ENCODE data around the gene PTPN20. TPM values are rescaled to one million over a fixed set of nuclear protein-coding genes. Genes with fewer than 3 reads are reported as not detected.

PTPN20 gene
- total and polyA plus RNA-seq, 5 donors, result 6.7 to 26.6 (median 18.7) TPM

DNA sequence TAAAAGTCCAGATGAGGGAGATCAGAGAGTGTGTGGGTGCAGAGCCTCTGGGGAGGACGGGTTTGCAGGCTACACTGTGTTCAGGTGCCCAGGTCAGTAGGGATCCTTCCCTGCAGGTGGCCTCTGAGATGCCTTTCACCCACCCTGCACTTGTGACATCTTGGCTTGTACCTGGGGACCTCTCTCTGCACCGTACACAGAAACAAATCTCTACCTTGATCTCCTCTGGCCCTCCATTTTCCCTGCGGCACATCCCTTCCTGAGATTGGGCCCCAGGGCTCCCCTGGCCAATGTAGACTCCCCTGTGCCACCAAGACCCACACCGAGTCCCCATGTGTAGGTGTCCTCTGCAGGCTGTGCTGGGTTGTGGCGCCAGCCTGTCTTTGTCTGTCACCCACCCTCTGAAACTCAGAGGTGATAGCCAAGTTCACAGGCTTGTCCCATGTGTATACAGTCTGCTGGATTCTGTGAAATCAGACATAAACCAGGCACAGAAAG is 140.6 kb downstream of the PTPN20 start:
- Histone ChIP-seq H3K27me3 (ENCODE audit: control insufficient read depth, insufficient read depth) (no peaks in the 10 kb centered on the region), H3K9me3 (ENCODE audit: control insufficient read depth, low read length) (no peaks in the 10 kb centered on the region), H3K4me3 (ENCODE audit: low read length) (no peak overlapping the region), H3K27ac (ENCODE audit: low read length) (no peak overlapping the region), H3K4me1 (ENCODE audit: control insufficient read depth, insufficient read depth, low read length) (peaks cover 2% of the 10 kb centered on the region)
- ATAC-seq (no peak), DNase-seq (peak in 1 of 3 donors; percentile 16)
- WGBS, result 93% methylated on average over 5 of the region's 5 CpGs
- intact Hi-C loops (cut with DNase I), result no loop called here
